ENCODE data around the gene CTBP1.

Gene CTBP1

DNA sequence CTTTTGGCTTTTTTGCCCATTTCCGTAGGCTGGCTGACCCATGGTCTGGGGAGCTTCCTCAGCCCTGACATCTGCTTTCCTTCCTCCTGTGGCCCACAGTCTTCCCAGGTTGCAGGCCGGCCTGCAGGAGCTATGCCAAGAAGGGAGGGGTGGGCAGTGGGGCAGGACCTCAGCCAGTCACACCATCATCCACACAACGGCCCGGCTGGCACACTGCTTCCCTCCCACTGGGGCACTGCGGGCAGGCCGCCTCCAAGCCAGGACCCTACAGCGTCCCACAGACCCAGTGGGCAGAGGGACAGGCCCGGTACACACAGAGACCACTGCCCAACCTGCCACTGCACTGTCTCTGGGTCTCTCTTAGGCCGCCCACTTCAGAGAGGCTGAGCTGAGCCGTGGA lies 38.0 kb downstream of the CTBP1 start:
- DNase-seq (ENCODE audit: low spot score) = no peak

DNA sequence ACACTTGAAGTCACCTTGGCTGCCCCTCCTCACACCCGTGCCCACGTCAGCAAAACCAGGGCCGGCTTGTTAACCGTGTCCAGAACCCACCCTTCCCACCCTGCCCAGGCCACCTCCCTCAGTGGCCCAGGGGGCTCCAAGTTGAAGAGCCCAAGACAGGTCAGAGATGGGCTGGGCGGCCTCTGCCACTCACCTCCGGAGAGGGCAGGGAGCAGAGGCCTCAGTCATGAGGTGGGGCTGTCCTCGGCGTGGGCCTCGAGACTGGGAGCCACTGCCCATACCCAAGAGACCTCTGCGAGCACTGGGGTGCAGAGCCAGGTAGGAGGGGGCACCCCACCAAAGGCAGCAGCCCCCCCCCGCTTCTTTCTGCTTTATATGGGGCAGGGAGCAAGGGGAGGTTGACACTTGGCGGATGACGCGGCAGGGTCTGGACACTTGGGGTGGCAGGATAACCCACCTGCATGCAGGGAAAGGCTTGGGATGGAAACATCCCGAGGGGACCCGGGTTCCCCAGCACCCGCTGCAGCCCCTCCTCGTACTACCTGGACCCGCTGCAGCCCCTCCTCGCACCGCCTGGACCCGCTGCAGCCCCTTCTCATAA lies 38.6 kb downstream of the CTBP1 start:
- no peak for DNase-seq (ENCODE audit: low spot score)

DNA sequence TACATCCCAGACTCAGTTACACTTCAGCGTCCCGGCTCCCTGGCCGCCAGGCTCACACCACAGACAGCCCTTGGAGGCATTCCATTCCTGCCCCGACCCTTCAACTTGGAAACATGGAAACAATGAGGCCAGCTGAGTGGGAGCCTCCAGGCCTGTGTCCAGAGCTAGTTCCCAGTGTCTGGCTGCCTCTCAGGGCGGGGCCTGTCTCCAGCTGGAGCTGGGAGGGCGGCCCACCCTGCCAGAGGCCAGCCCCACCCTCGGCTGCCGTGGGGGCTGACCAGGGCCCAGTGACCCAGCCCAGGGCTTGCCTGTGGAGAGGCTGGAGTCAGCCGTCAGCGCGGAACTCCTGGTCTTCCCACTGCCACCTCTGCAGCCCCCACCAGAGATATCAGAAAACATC lies 39.1 kb downstream of the CTBP1 start:
- peak; percentile 59 for DNase-seq (ENCODE audit: low spot score)

GRCh38 chr4:1208970-1209704 lies 39.8 kb downstream of the CTBP1 start:
- no peak for DNase-seq (ENCODE audit: low spot score)

DNA sequence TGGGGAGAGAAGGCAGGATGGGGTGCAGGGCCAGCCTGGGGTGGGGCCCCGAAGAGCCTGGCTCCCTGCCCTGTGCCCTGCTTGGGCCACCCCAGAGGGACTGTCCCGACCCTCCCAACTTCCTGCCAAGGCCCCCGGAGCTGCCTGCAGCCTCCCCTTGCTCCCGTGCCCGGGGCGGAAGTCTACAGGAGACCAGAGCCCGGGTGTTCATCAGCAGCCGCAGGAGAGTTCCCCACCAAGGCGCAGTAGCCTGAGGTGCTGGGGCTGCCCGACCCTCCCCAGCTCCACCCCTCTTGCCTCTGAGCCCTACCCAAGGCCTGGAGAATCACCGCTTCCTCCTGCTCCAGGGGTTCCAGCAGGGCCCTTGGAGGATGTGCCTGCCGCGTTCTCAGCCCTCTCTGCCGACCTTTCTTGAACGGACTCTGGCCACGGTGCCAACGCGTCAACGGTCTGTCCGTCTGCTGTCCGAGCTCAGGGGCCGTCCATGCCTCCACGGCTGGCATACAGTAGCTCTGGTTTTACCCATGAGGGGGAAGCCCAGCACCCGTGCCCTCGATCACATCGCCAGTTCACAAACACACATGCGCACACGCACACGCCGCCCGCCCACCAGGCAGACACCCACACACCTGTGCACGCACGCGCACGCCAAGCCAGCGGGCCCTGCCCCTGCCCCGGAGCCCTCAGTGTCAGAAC lies 40.5 kb downstream of the CTBP1 start:
- DNase-seq (ENCODE audit: low spot score) = no peak

DNA sequence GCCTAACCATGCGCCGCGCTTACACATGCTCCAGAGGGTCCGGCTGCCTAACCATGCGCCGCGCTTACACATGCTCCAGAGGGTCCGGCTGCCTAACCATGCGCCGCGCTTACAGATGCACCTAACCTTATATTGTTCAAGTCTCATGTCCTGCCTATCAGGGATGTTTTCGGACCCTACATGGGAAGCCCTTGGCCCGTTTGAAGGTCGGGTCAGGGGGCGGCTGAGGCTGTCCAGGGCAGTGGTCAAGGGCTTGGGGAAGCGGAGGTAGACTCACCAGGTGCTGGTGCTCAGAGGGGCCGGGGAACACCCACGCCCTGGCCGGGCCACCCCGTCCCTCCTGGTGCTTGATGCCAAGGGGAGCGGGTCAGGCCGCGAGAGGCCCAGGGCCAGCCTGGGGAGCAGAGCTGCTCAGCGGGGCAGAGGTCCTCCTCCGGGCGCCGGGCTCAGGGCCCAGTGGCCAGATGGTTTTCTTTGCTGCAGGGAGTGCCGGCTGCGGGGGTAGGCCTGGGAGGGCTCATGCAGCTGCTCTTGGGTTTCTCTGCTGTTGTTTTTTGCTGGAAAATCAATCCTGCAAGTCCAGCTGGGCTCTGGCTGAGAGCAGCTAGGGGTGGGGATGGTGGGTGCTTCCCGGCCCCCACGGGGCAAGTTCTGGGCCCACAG lies 41.2 kb downstream of the CTBP1 start:
- peak; percentile 67 for DNase-seq (ENCODE audit: low spot score)

- DNase-seq (ENCODE audit: low spot score) = no peak
These were observed 41.8 kb downstream of the CTBP1 start for GRCh38 chr4:1207157-1207470.

DNA sequence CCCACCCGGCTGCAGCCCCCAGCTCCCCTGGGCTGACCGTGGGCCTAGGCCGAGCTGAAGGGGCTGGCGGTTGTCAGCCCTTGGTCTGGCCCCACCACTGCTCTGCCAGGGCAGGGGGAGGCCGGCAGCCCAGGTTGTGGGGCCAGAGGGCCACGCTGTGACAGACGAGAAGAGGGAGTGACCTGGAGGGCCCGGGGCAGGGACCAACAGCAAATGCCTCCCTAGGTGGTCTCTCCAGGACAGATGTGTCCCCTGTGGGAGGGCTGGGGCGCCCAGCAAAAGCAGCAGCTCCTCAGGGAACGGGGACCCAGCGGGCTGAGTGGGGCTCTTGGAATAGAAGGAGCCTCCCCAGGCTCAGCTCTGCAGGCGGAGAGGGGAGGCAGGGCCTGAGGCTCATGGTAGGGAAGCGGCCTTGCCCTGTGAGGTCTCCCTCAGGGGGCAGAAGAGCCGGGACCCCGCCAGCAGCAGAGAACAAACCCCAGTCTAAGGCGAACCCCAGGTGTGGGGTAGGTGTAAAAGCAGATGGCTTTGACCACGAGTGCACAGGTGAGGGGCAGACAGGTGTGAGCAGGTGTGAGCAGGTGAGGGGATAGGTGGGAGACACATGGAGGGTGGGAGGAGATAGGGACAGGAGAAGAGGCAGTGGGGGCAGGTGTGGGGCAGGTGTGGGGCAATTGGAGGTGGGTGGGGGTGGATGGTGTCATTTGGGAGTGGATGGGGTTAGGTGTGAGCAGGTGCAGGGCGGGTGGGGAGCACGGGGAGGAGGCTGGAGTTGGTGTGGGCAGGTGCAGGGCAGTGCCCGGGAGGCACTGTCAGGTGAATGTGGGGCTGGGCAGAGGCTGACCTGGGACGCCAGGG lies 42.4 kb downstream of the CTBP1 start:
- DNase-seq (ENCODE audit: low spot score) = no peak

DNA sequence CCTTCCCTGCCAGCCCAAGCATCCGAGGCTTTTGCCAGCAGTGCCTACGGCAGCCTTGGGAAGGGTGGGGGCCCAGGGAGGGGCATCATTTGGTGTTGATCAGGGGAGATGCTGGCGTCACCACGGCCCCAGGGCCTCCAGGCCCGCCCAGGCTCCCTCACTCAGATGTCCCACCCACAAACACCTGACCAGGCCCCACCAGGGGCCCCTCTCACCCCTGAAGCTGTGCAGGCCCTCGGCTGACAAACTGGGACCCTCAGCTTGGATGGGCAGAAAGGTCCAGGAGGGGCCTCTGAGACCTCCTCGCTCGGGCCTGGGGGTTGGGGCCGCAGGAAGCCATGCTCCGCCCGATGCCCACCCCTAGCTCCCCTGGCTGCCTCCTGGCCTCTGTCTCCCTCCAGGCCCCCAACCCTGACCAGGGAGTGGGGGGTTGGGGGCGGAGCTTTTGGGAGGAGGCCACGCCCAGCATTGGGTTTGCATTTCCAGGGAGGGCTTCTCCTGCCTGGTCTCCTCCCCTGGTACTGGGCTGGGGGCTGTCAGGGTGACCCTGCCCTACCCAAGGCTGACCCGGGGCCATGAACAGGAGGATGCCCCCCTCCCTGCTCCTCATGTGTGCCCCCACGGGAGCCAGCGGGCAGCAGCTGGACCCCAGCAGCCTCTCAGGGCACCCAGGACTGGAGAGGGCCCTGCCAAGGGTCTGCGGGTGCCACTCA lies 43.2 kb downstream of the CTBP1 start:
- no peak for DNase-seq (ENCODE audit: low spot score)

GRCh38 chr4:1204828-1205585 lies 43.9 kb downstream of the CTBP1 start:
- DNase-seq (ENCODE audit: low spot score) = no peak

DNA sequence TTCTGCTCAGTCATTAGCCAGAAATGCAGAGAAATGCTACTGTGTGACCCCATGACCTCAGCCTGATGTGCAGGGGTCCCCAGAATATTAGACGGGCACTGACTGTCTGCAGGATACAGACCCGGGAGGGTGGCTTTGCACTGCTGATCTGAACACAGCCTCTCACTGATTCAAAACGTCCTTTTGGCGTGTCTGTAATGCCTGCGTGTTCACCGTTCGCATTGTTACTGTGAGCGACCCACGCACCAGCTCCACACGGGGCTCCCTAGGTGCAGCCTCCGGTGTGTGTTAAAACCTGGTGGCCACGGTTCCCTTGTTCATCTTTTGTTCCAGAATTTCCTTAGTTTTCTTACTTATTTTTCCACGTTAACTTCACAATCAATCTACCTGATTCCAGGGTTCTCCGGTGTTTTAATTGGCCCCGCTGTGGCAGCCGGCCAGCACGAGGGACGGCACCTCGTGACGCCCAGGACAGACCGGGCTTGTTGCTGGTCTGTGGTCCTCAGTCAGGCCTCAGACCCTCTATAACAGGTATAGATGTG lies 44.6 kb downstream of the CTBP1 start:
- no peak for DNase-seq (ENCODE audit: low spot score)

- no peak for DNase-seq (ENCODE audit: low spot score)
These were observed 45.8 kb downstream of the CTBP1 start for GRCh38 chr4:1203026-1203616.

- no peak for DNase-seq (ENCODE audit: low spot score)
These were observed 46.4 kb downstream of the CTBP1 start for GRCh38 chr4:1202526-1203011.

DNA sequence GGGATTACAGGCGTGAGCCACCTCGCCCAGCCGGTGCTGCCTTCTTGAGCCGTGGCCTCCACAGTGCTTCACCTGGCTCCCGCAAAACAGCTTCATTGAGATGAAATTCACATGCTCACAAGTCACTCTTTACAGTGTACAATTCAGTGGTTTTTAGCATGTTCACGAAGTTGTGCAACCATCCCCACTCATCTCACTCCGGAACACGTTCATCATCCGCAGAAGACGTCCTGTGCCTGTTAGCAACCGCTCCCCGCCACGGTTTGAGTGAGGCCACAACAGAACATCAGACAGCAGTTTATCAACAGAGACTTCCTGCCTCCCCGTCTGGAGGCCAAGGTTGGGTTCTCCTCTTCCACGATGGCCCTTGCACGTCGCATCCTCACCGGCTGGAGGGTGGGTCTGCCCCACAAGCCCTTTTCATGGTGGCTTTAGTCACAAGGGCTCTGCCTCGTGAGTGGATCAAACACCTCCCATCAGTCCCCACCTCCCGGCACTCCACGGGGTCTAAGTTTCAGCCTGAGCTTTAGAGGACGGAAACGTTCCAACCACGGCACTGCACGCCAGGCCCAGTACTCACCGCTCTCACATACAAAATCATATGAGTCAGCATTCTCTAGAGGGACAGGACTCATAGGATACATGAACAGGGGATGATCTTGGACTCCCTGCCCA lies 46.9 kb downstream of the CTBP1 start:
- no peak for DNase-seq (ENCODE audit: low spot score)

DNA sequence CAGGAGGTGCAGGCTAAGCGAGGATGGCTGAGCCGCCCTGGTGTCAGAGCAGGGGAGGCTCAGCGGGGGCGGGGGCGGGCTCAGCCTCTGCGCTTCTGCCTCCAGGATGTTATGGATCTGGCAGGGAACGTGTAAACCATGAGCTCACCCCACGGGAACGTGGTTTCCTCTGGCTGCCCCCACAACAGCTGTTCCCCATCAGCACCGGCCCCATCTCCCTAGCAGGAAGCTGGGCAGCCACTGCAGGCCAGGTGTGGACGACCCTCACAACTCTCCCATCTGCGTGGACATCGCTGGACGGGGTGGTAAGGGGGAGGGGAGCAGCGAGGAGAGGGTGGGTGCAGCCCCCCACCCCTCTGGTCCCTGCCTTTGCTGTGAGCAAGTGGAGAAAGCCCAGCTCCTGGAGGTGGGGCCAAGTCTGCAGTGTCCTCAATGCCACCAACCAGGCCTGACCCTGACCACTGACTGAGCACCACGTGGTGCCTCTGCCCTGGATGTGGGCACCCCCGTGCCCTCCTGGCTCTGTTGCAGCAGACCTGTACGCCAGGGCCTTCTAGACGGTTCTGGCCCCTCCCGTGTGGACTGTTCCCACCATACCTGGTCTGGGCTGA lies 48.4 kb downstream of the CTBP1 start:
- DNase-seq (ENCODE audit: low spot score) = no peak

GRCh38 chr4:1199556-1200331 lies 49.2 kb downstream of the CTBP1 start:
- DNase-seq (ENCODE audit: low spot score) = no peak

DNA sequence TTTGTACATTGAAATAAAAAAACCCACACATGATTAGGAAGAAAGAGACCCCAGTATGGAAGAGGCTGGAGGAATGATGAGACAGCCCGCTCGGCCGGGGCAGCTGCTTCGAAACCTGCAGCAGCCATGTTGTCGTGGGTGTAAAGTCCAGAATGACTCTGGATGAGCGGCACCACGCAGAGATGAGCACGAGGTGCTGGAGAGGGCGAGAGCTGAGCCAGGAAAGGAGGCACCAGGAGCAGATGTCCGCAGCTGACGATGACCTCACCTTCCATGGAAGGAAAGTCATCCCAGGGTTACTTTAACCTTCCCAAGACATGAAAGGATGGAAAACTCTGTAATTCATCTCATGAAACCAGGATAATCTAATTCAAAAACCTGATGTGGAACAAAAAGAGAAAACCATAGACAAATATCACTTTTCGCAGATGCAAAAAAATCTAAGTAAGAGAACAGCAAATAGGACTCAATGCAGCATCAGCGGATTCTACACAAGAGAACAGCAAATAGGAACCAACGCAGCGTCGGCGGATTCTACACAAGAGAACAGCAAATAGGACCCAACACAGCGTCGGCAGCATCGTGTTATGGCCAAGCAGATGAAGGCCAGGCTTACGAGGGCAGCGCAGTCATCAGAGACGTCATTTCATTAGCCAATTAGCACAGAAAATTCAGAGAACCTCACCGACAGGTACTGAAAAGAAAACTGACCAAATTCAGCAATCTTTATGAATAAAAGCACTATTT lies 50.7 kb downstream of the CTBP1 start:
- DNase-seq (ENCODE audit: low spot score) = no peak
